GM21737 (cell line): Measurements from ENCODE around the gene FAM47E.

Experiments
- ATAC-seq: cut with Tn5 transposase; IDR thresholded peaks from one replicate; pipeline ENCODE4 v1.9.1; 2021; ENCODE audit warnings: mild to moderate bottlenecking, moderate library complexity; ENCODE audit not compliant: unreplicated experiment

FAM47E gene

DNA sequence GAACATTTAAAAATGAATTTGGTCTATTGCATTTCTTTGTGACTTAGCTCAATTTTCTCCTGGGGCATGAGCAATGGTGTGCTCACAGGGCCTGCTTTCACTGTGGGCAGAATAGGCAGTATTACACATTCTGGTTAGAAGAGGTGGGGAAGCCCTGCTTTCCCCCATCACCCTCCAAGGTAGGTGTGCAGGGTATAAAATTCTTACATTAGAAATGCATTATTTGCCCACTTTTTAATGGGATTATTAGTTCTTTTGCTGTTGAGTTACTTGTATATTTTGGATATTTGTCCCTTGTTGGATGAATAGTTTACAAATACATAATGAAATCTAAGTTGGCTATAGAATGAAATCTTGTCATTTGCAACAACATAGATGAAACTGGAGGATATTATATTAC lies 46.7 kb downstream of the FAM47E start:
- no peak for ATAC-seq

DNA sequence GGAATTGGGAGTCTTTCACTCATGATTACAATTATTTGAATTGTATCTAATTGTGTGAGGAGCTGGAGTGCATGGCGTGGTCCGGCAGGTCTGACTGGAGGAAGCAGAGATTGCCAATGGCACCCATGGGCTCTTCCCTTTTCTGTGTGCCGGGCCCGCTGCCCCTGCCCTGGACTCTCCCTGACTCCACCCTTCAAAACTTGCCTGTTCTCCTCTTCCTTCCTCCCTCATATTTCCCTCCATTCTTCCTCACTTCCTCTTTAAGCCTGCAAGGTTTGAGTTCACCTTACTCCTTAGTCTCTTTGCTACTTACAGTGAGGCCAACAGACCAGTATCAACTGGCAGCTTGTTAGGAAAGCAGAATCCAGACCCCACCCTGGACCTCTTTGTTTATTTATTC lies 48.5 kb downstream of the FAM47E start:
- no peak for ATAC-seq

DNA sequence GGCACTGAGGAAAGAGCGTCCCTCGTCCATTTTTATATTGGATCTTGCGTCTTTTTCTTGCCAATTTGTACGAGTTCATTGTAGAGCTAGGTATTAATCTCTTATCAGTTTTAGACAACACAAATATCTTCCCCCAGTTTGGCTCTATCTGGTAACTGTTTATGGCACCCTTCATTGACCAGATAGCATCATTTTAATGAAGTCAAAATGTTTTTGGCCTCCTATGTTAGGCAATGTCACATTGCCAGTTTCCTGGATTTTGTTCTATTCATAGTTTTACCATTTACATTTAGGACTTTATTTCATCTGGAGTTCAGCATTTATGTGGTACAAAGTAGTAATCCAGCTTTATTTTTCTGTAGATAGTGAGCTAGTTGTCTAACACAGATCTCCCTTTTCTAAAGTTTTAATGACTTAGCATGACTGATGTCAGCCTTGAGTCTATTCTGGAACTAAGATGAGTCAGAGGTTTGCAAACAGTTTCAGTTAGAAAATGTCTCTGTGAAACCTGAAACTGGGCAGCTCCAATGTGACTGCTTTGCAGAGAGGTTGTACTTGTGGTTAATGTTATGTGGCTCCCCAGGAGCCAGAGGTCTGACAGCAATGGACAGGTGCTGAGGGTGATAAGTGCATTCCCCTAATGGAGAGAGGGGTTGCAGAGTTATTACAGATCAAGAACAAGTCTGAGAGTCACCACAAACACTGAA lies 49.7 kb downstream of the FAM47E start:
- peak; percentile 98 for ATAC-seq

DNA sequence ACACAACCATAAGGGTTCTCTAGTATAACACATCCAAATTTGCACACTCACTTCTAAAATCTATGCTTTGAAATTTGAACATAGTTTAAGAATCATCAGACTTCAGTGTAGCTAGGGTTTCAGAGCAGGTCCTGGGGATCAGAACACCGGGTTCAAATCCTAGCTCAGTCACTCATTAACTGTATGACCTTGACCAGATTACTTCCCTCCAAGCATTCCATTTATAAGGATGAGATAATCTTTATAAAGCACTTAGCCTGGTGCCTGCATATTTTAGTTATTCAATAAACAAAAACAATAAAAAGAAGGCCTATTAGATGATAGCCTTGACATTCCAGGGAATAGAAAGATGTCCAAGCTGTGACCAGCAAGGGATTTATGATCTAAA lies 50.2 kb downstream of the FAM47E start:
- ATAC-seq = no peak

DNA sequence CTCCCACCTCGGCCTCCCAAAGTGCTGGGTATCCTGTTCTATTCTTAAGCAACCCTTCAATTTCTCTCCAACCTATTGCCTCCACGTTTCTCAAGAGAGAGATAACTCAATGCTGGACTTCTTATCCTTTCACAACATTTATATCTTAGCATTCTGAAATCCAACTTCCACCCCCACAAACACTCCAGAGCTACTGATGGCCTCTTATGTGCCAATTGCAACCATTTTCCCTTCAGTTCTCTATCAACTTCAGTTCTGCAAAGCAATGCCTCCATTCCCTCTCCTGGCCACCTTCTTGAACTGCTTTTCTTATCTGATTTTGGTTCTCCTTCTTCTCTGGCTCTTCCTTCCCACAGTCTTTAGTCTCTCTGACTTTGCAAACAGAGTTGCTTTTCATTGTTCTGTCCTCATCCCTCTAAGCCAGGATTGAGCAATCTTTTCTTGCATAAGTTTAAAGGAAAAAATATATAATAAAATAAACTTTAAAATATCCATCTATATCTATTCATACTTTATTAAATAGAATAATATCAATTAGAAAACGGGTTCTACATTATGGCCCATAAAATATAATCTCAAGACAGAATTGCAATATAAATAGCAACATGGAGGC lies 51.4 kb downstream of the FAM47E start:
- no peak for ATAC-seq

DNA sequence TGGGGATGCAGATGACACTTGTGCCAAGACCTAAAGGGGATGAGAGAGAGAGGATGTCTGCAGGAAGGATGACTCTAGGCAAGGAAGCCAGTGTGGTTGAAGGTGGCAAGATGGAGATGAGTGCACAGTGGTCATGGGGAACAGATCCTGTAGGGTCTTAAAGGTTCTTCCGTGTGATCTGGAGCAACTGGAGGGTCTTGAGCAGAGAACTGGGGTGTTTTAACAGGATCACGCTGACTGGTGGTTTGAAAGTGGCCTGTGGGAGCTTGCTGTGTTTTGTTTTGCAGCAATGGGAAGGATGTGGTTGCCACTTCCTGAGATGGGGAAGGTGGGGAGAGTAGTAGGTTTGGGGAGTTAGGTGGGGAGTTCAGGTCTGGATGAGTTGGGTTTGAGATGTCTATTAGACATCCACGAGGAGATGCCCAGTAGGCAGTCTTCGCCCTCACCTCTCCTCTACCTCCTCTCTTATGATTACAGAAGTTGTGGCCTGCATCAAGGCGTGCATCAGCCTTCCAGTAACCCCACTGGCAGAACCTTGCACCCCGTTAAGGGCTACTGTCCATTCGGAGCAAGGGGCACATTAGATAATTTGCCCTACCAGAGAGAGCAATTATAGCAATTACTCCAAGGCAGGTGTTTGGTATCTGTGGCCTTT lies 53.6 kb downstream of the FAM47E start:
- no peak for ATAC-seq

DNA sequence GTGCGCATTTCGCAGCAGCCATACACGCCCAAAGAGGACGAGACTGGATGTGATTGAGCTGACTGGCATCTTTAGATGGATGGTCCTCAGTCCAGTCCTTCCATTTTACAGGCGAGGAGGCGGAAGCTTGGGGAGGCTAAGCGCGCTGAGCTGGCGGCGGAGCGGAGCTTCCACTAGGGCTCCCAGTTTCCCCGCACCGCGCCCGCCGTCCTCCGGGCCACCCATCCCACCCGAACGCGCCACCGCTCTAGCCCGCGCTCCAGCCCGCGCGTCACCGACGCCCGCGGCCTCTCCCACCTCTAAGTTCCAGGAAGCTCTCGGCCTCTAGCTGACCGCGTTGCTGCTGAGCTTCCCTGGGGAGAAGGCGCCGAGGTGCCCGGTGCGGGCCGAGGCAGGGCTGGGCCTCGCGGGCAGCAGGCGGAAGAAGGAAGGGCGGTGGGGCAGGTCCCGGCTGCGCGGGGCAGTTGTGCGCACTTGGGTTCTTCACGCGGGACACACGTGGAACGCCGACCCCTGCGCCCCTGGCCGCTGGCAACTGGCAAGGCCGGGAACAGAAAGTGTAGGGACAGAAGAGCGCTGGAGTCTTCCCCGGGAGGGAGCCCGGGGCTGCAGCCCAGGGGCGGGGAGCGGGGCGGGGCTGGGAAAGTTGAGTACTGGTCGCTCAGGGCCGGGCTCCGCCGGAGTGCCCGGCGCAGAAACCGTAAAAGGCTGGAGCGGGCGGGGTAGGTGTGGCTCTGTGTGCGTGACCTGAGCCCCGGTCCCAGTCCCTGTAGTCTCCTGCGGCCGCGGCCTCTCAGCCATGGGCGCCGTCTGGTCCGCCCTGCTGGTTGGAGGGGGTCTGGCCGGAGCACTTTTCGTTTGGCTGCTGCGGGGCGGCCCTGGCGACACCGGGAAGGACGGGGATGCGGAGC lies 54.7 kb downstream of the FAM47E start, which contains the start of gene STBD1:
Gene STBD1 (plus strand): TSS at position 763 of the 911 bp plus-strand sequence. CDS start 37 bp downstream, at position 800.
- no peak for ATAC-seq

DNA sequence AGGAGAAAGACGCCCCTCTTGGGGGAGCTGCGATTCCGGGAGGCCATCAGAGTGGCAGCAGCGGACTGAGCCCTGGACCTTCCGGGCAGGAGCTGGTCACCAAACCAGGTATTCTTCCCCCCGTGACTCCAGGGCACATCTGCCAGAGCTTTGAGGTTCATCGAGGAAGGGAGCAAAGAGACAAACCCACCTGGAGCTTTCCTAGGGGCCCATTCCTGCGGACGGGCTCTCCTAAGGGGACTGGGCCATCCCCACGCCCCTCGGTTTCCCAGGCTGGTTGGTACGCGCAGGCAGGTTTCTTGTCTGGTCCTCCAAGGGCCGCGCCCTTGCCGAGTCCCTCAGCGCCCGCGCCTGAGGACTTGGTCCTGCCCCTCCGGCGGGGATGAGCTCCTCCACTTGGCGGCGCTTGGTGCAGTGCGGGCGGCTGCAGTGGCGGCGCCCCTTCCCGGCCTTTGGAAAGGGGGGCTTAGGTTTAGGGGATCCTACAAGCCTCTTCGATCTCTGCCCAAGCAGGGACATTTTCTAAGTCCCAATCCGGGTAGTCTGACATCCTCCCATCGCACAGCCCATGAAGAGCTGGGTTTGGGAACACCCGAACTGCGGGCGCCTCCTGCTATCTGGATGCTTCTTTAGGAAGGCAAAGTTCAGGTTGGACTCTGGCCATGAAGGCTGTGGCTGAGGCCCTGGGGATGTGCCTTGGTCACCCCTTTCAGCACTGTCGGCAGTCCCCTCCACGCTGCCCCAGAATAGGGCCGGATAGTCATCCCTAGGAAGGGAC lies 55.5 kb downstream of the FAM47E start:
- ATAC-seq = no peak

DNA sequence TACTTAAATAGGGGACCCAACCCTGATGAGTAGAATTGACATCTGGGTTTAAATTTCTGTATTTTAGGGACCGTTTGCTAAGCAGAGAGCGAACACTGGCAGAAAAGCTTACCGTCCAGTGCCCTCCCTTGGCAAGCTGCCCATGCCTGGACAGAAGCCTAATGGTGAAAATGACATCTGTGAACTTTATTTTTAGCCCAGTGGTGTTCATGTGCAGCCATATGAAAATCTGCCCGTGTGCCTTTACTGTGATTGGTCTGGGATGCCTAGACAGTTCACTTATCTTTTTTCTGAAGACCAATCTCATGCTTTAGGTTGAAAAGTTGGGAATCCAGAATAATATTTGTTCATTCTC lies 56.1 kb downstream of the FAM47E start:
- no peak for ATAC-seq

DNA sequence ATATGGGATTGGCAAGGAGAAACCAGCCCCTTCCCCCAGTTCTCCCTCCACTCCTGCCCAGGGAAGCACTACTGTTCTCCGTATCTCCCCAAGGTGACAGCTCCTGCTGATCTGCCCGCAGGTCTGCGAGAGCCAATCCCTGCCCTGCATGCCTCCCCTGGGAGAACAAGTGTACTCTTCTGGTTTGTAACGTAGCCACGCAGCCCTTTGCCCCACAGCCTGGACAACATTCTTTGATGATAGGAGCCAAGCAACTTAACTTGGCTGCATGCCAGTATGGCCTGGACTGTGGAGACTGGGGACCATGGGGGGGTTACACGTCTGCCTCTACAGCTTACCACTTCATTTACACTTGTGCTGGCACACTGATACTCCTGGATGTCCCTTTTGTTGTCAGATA lies 57.0 kb downstream of the FAM47E start:
- ATAC-seq = no peak

DNA sequence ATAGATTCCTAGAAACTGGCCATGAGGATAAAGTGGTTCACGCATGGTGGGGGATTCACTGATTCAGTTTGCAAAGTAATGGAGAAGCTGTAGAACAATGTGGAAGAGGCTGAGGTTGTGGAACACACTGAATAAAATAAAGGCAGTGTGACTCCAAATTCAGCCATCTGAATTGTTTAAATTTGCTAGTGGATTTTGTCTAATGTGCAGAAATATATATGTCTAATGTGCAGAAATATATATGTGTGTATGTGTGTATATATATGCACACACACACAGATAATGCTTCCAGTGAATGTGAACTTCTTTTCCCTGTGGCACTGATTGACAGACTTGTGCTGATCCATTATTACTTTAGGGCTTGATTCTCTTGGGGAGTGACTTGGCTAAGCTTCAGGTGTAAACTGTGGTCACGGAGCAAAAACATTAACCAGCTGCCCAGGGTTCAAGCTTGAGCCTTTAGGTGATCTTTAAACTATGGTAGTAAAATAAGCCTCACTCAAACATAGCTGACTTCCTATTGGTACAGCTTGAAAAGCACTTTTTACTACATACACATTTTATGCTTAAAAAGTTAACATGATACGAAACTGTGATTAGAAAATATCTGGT lies 58.5 kb downstream of the FAM47E start:
- ATAC-seq = no peak

DNA sequence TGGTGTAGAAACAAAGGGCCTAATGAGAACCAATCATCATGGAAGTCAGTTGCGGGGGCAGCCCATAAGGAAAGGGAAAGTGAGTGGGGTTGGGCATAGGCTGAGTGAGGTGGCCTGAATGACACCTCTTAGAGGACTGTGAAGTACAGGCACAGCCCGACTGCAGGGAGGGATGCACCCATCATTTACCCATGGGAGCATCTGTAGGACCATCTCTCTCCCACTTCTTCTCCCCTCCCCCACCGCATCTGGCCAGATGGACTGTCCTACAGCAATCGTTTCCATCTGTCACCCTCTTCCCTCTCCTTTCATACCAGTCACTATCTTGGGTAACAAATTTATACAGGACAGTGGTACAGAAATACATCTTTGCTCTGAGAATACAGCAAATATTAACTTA lies 59.2 kb downstream of the FAM47E start:
- ATAC-seq = no peak

DNA sequence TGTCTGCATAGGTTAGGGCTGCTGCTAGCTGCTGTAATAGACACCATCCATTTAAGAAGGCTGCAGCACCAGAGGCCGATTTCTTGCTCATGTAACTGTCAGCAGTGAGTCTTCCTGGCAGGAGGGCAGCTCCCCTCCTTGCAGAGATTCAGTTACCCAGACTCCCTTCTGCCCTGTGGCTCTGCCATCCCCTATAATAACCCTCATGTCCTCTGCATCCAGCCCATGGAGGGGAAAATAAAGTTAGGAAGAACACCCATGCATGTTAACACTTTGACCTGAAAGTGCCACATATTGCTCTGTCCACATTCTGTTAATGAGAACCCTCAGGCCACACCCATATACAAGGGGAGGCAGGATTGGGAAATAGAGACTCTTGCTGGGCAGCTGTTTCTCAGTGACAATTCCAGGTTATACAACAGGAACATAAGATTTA lies 60.4 kb downstream of the FAM47E start:
- ATAC-seq = no peak

DNA sequence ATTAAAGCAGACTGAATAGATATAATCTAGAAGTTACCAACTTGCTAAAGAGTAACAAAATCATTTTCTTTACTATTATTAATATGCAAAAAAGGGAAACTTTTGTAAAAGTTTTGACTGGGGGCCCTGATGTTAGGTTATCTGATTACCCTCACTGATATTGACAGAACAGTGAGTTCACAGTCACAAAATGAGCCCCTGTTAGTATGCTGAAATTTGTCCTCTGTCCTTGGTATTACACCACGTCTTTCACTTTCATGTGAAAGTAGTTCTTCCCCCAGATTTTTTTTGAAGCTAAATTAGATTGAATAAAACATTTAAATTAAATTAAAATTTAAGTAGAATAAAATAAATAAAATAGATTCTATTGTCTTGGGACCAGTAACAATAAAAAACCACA lies 60.9 kb downstream of the FAM47E start:
- ATAC-seq = no peak

DNA sequence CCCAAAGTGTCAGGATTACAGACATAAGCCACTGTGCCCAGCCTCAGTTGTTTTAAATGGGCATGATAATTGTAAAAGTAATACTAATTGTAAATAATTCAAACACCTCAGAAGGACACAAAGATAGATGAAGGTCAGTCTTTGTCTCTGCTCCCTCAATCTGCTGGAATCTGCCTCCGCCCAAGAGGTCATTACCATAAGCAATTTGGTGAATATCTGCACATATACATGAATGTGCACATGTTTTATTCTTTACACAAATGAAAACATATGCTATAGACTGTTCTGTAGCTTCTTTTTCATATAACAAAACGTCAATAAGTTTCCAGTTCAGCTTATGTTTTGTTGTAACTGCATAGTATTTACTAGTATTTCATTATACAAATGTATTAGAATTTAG lies 62.0 kb downstream of the FAM47E start:
- ATAC-seq = no peak

DNA sequence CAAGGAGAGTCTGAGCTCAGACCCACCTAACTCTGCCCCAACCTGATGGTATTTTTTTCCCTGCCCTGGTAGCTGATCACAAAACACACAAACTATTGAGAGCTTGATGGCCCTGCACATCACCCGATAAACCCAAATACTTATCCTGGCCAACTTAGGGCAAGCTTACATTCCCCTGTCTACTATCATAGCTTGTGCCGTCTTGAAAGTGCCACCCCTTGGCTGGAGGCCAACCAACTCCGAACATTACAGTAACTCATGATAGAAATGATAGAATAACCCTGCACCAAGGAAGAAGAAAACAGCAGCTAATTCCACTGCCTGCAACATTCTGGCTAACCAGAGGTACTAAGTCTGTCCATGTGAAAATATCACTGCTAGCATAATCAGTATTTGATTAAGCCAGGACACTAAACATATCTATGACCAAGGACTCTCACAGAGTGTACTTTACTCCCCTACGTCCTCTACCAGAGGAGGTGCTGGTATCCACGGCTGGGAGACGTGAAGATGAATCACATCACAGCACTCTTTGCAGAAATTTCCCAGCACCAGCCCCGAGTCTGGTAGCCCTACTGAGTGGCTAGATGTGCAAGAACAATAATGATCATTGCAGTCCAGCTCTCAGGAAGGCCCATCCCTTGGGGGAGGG lies 63.9 kb downstream of the FAM47E start:
- ATAC-seq = no peak

DNA sequence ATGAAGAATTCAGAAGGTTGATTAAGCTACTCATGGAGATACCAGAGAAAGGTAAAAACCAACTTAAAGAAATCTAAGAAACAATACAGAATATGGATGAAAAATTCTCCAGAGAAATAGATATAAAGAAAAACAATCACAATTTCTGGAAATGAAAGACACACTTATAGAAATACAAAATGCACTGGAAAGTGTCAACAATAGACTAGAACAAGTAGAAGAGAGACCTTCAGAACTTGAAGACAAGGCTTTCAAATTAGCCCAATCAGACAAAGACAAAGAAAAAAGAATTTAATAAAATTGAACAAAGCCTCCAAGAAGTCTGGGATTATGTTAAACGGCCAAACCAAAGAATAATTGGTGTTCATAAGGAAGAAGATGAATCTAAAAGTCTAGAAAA lies 64.6 kb downstream of the FAM47E start:
- ATAC-seq = no peak

DNA sequence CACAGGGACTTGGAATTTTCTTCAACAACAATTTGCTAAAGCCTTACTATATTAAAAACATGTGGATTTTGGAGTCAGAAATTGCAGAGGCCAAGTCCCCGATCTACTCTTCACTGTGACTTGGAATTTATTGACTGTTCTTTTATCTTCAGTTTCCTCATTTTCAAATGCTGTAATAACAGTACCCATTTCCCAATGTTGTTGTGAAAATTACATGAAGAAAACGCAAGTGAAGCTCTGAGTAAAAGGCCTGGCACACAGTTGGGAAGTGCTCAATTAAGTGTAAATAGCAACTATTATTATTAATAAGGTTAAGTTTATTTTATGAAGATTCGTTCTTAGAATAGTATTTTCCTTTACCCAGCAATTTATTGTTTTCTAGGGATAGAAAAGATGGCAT lies 70.7 kb downstream of the FAM47E start:
- ATAC-seq = no peak

DNA sequence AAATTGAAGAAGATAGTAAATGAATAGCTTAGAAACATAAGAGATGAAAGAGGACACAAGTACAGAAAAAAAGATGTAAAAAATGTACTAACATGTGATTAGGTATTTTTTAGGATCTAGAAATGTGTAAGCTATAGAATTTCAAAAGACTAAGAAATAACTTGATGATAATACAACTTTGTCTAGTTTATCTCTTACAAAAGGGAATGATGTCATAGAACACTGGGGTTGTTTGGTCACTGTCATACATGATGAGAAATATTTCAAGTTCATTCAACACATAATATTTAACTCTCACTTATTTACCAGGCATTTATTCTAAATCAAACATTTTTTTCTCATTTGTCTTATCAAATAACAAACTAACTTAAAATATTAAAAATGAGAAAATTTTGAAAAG lies 73.6 kb downstream of the FAM47E start:
- ATAC-seq = no peak

DNA sequence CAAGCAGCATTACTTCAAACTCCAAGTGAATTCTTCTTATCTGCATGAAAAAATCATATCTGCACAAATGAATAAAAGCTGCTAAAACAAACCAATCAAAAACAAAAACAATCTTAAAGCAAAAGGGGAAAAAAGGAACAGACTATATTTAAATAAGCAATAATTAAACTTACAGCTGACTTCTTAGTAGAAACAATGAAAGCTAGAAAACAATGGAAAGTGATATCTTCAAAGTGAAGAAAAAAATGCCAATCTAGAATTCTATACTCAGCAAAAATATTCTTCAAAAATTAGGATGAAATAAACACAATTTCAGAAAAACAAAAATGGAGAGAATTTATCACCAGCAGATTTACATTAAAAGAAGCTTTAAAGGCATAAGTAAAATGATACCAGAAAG lies 75.0 kb downstream of the FAM47E start:
- no peak for ATAC-seq
